Lower leg skin (tissue), 3 donors: ENCODE results near the gene LYST.

Source experiments
- POLR2A ChIP-seq, 2 donors: fragments of 450-650 bp; IDR thresholded peaks; one replicate each; pipeline ENCODE4 v1.6.1; 2016 to 2017; ENCODE audit warnings: antibody characterized with exemption in 2 of 2, mild to moderate bottlenecking in 1 of 2, moderate library complexity in 1 of 2
- TF ChIP-seq, protein P1 (sequence below), 3 donors: fragments of 450-650 bp; IDR thresholded peaks; one replicate each; pipeline ENCODE4 v1.5.1; 2016; ENCODE audit warnings: antibody characterized with exemption in 3 of 3, mild to moderate bottlenecking in 3 of 3, moderate library complexity in 2 of 3

DNA sequence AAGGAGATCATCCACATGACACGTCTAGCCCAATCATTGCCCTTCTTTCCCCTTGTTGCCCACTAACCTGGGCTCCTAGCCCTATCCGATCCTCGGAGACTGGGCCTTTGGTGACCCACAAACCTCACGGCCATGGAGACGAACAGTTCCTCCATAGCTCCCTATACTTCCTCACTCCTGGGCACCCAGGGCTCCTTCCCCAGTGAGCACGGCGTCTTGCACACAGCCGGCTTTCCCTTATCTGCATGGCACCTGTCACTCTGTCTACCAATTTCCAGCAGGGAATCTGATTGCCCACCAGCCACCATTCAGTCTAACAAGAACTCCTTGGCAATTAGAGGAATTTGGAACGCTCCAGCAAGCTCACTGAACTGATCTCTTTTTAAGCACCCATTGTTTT, 220.2 kb downstream of the LYST start:
- TF ChIP-seq, protein P1, sequence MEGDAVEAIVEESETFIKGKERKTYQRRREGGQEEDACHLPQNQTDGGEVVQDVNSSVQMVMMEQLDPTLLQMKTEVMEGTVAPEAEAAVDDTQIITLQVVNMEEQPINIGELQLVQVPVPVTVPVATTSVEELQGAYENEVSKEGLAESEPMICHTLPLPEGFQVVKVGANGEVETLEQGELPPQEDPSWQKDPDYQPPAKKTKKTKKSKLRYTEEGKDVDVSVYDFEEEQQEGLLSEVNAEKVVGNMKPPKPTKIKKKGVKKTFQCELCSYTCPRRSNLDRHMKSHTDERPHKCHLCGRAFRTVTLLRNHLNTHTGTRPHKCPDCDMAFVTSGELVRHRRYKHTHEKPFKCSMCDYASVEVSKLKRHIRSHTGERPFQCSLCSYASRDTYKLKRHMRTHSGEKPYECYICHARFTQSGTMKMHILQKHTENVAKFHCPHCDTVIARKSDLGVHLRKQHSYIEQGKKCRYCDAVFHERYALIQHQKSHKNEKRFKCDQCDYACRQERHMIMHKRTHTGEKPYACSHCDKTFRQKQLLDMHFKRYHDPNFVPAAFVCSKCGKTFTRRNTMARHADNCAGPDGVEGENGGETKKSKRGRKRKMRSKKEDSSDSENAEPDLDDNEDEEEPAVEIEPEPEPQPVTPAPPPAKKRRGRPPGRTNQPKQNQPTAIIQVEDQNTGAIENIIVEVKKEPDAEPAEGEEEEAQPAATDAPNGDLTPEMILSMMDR (IDR thresholded peaks at IDR 0.05), result no peak
- TF ChIP-seq POLR2A (IDR thresholded peaks at IDR 0.05), result no peak
